Nephron (organoid): ENCODE data around the gene ZSWIM4.
A peak's percentile ranks its signal among the peaks of the same experiment; 100 is the strongest.
"Not testable (repeated sequence)": the region's sequence is repeated elsewhere in the genome, so short reads cannot be mapped to it uniquely, and the experiment has no call there.

Source experiments
- H3K27ac Mint-ChIP-seq, 3 experiments: 2 replicates each; pipeline ENCODE4 v1.8.0; 2020; ENCODE audit warnings: mixed read lengths in 3 of 3, mild to moderate bottlenecking in 2 of 3, moderate library complexity in 1 of 3
- H3K27me3 Mint-ChIP-seq: 2 replicates; pipeline ENCODE4 v1.8.0; 2021; ENCODE audit warnings: low read depth, mild to moderate bottlenecking, moderate library complexity, mixed read lengths
- H3K36me3 Mint-ChIP-seq: 2 replicates; pipeline ENCODE4 v1.8.0; 2020; ENCODE audit warnings: low read depth, mixed read lengths
- H3K4me1 Mint-ChIP-seq: 2 replicates; pipeline ENCODE4 v1.8.0; 2020; ENCODE audit warnings: mixed read lengths
- H3K4me3 Mint-ChIP-seq, 3 experiments: 2 replicates each; pipeline ENCODE4 v1.8.0; 2020; ENCODE audit warnings: mild to moderate bottlenecking in 3 of 3, mixed read lengths in 3 of 3, moderate library complexity in 2 of 3
- H3K9me3 Mint-ChIP-seq: 2 replicates; pipeline ENCODE4 v1.8.0; 2020; ENCODE audit warnings: mixed read lengths
- TF ChIP-seq, protein P1 (sequence below), 3 experiments: fragments of 200-600 bp; sonication (generic); IDR thresholded peaks; one replicate each; pipeline ENCODE4 v1.5.0; 2021; ENCODE audit warnings: antibody characterized with exemption in 3 of 3; ENCODE audit not compliant: unreplicated experiment in 3 of 3

The ZSWIM4 gene

DNA sequence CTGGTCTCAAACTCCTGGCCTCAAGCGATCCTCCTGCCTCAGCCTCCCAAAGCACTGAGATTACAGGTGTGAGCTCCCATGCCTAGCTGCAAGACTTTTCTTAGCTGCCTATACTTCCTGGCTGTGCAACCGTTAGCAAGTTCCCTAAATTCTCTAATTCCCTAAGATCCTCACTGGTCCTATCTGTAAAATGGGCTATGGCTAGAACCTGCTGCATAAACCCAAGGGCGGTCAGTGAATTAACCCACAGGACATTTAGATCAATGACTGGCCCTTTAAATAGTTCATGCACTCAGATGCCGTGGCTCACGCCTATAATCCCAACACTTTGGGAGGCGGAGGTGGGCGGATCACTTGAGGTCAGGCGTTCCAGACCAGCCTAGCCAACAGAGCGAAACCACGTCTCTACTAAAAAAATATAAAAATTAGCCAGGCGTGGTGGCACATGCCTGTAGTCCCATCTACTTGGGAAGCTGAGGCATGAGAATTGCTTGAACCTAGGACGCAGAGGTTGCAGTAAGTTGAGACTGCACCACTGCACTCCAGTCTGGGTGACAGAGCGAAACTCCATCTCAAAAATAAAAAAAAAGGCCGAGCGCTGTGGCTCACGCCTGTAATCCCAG, 25.1 kb upstream of the ZSWIM4 start:
- H3K4me3 Mint-ChIP-seq: no peak overlapping the region
- H3K27ac Mint-ChIP-seq: peak overlapping the region in 1 of 3 experiments; percentile 91
- peaks cover 14% of the 10 kb centered on the region for H3K36me3 Mint-ChIP-seq
- TF ChIP-seq, protein P1, sequence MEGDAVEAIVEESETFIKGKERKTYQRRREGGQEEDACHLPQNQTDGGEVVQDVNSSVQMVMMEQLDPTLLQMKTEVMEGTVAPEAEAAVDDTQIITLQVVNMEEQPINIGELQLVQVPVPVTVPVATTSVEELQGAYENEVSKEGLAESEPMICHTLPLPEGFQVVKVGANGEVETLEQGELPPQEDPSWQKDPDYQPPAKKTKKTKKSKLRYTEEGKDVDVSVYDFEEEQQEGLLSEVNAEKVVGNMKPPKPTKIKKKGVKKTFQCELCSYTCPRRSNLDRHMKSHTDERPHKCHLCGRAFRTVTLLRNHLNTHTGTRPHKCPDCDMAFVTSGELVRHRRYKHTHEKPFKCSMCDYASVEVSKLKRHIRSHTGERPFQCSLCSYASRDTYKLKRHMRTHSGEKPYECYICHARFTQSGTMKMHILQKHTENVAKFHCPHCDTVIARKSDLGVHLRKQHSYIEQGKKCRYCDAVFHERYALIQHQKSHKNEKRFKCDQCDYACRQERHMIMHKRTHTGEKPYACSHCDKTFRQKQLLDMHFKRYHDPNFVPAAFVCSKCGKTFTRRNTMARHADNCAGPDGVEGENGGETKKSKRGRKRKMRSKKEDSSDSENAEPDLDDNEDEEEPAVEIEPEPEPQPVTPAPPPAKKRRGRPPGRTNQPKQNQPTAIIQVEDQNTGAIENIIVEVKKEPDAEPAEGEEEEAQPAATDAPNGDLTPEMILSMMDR (IDR thresholded peaks at IDR 0.05; ENCODE audit: unreplicated experiment in 3 of 3): no peak
- peaks cover 13% of the 10 kb centered on the region for H3K4me1 Mint-ChIP-seq
- H3K27me3 Mint-ChIP-seq: no peaks in the 10 kb centered on the region
- H3K9me3 Mint-ChIP-seq: no peaks in the 10 kb centered on the region

DNA sequence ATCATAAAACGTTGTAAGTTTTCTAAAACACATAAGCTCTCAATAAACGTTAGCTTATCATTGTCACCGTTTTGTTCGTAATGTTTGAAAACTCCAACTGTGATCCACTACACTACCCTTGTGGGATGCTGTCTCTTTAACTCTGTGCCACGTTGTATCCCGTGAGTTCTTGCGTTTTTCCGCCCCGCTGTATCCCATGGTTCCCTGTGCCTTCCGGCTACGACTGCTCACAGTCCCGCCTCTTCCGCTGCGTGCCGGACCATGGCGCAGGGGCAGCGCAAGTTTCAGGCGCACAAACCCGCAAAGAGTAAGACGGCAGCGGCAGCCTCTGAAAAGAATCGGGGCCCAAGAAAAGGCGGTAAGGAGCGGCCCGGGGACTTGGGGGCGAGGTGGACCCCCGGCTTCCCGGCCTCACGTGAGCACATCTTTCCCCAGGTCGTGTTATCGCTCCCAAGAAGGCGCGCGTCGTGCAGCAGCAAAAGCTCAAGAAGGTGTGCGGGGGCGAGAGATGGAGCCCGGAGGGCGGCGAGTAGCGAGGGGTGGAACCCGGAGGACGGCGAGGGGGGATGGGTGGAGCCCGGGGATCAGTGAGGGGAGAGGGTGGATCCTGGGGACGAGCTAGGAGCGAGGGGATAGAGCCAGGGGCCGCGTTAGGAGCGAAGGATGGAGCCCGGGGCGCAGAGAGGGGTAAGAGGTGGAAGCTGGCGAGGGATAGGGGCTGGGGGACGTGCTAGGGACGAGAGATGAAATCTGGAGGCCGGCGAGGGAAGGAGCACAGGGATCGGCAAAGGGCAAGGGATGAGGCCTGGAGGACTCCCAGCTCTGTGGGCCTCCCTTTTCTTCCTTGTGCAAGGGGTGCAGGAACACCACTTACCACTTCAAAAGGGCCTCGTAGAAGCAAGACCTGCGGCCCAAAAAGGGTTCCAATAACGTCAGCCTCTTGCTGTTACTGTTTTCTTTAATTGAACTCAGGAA, 20.7 kb upstream of the ZSWIM4 start, which contains the start of gene C19orf53:
TSS of gene C19orf53 (plus strand) at position 240 of the 975 bp plus-strand sequence. CDS start at position 262, 22 bp downstream.
- TF ChIP-seq, protein P1 (IDR thresholded peaks at IDR 0.05; ENCODE audit: unreplicated experiment in 3 of 3): no peak
- H3K4me3 Mint-ChIP-seq: peak within 1 kb of the TSS; percentile 97 to 100 (median 98)
- no peaks in the 10 kb centered on the region for H3K27me3 Mint-ChIP-seq
- H3K27ac Mint-ChIP-seq: peak within 1 kb of the TSS; percentile 93 to 98 (median 97)
- peaks cover 18% of the 10 kb centered on the region for H3K4me1 Mint-ChIP-seq
- peaks cover 43% of the 10 kb centered on the region for H3K36me3 Mint-ChIP-seq
- no peaks in the 10 kb centered on the region for H3K9me3 Mint-ChIP-seq

DNA sequence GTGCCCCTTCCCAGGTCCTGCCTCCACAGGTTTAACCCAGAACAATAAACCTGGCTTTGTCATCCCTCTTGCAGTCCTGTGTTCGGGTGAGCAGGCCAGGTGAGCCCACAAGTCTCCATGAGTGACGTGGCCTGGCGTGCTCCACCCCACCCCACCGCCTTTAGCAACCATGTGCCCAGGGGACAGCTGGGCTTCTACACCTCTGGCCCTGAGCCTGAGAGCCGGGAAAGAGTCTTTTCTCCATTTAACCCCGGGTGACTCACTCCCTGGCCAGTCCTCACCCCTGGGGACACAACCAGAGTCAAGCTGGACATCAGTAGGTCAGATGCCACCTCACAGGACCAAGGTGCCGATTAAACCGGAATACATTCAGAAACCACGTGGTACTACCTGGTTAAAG, 16.8 kb upstream of the ZSWIM4 start:
- Mint-ChIP-seq H3K27me3 (peaks cover 3% of the 10 kb centered on the region), H3K4me3 (peak overlapping the region in 2 of 3 experiments; percentile 10 to 48), H3K4me1 (peaks cover 23% of the 10 kb centered on the region), H3K36me3 (peaks cover 38% of the 10 kb centered on the region), H3K27ac (no peak overlapping the region), H3K9me3 (no peaks in the 10 kb centered on the region)
- TF ChIP-seq, protein P1 (IDR thresholded peaks at IDR 0.05; ENCODE audit: unreplicated experiment in 3 of 3): no peak

DNA sequence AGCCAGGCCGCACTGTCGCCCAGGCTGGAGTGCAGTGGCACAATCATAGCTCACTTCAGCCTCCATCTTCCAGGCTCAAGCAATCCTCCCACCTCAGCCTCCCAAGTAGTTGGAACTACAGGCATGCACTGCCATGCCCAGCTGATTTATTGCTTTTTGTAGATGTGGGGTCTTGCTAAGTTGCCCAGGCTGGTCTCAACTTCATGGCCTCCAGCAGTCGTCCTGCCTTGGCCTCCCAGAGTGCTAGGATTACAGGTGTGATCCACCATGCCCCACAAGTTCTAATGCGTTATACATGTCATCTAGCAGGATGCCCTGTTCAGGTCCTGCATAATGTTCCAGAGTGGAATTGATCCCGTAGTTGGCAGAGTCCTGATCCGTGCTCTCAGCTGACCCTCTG, 16.4 kb upstream of the ZSWIM4 start:
- TF ChIP-seq, protein P1 (IDR thresholded peaks at IDR 0.05; ENCODE audit: unreplicated experiment in 3 of 3): no peak
- Mint-ChIP-seq H3K27me3 (peaks cover 3% of the 10 kb centered on the region), H3K36me3 (peaks cover 38% of the 10 kb centered on the region), H3K4me1 (peaks cover 23% of the 10 kb centered on the region), H3K9me3 (no peaks in the 10 kb centered on the region), H3K27ac (no peak overlapping the region), H3K4me3 (peak overlapping the region in 1 of 3 experiments; percentile 4)

DNA sequence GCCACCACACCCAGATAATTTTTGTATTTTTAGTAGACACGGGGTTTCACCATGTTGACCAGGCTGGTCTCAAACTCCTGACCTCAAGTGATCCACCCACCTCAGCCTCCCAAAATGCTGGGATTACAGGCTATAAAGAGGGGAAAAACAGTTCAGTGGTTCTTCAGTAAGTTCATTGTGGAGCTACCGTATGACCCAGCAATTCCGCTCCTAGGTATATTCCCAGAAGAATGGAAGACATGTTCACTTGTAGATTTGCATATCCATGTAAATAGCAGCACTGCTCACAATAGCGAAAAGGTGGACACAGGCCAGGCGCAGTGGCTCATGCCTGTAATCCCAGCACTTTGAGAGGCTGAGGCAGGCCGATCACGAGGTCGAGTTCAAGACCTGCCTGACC, 15.4 kb upstream of the ZSWIM4 start:
- H3K4me3 Mint-ChIP-seq, H3K27me3 Mint-ChIP-seq, H3K9me3 Mint-ChIP-seq, H3K27ac Mint-ChIP-seq: not testable (repeated sequence)
- Mint-ChIP-seq H3K4me1 (peaks cover 17% of the 10 kb centered on the region), H3K36me3 (peaks cover 33% of the 10 kb centered on the region)

DNA sequence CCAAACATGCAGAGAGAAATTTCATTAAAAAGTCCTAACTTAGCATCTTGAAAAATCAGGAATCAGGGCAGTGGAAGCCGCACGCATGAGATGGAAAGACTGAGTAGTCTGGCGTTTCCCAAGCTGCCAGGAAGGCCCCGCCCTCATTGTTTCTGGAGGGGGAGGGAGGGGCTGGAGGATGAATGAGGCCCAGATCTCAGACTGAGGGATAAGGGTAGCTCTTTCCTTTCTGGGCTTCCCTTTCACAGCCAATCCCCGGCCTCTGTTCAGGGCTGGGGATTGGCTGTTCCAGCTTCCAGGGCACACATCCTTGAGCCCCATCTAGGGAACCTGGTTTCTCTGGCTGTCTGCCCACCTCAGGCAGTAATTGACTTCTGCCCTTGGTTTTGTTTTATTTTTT, 13.7 kb upstream of the ZSWIM4 start:
- H3K4me1 Mint-ChIP-seq: peaks cover 8% of the 10 kb centered on the region

More for the DNA sequence above, 13.7 kb upstream of the ZSWIM4 start:
- peaks cover 3% of the 10 kb centered on the region for H3K27me3 Mint-ChIP-seq
- TF ChIP-seq, protein P1 (IDR thresholded peaks at IDR 0.05; ENCODE audit: unreplicated experiment in 3 of 3): no peak
- H3K9me3 Mint-ChIP-seq: no peaks in the 10 kb centered on the region
- no peak overlapping the region for H3K4me3 Mint-ChIP-seq
- peaks cover 29% of the 10 kb centered on the region for H3K36me3 Mint-ChIP-seq
- H3K27ac Mint-ChIP-seq: no peak overlapping the region
